DND-41 (cell line): Measurements from ENCODE around the gene CYP1A1.

ENCODE experiments used
- EZH2 ChIP-seq: IDR thresholded peaks from 3 replicates; pipeline ENCODE4 v1.6.1; 2012; ENCODE audit warnings: borderline replicate concordance, low read depth, mild to moderate bottlenecking, moderate library complexity, low read length, inconsistent platforms; ENCODE audit not compliant: severe bottlenecking
- TF ChIP-seq, protein P1 (sequence below): IDR thresholded peaks from 2 replicates; pipeline ENCODE4 v1.5.1; 2012; ENCODE audit warnings: borderline replicate concordance, low read length, moderate library complexity, mild to moderate bottlenecking; ENCODE audit not compliant: poor library complexity, severe bottlenecking; ENCODE audit errors: extremely low read depth

DNA sequence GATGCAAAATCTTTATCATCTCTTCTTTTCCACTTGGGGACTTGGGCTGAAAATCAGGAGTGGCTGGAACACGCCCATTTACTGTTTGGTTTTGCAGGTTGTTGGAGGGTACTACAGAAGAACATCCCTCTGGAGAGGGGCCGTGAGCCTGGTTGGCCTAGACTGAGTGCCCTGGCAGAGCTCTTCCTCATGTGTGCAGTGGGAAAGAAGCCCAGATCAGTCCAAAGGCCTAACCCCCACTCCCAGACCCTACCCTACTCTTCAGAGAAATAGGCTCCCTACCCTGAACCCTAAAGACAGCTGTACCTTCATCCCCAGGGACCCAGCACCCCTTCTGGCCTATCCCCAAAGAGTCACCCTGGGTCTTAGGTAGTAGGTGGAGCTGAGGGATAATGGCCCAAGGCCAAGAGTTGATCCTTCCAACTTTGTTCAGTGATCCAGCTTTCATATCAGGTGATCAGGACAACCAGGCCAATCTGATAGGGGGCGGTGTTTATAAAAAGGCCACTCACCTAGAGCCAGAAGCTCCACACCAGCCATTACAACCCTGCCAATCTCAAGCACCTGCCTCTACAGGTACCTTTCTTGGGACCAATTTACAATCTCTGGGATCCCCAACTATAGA lies 23.1 kb upstream of the CYP1A1 start, which contains the start of gene CYP1A2:
- TF ChIP-seq, protein P1, sequence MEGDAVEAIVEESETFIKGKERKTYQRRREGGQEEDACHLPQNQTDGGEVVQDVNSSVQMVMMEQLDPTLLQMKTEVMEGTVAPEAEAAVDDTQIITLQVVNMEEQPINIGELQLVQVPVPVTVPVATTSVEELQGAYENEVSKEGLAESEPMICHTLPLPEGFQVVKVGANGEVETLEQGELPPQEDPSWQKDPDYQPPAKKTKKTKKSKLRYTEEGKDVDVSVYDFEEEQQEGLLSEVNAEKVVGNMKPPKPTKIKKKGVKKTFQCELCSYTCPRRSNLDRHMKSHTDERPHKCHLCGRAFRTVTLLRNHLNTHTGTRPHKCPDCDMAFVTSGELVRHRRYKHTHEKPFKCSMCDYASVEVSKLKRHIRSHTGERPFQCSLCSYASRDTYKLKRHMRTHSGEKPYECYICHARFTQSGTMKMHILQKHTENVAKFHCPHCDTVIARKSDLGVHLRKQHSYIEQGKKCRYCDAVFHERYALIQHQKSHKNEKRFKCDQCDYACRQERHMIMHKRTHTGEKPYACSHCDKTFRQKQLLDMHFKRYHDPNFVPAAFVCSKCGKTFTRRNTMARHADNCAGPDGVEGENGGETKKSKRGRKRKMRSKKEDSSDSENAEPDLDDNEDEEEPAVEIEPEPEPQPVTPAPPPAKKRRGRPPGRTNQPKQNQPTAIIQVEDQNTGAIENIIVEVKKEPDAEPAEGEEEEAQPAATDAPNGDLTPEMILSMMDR, result no peak
- TF ChIP-seq EZH2, result no peak
